Panc1 (cell line): ENCODE data around the gene TRIM62.

Experiments
- CTCF ChIP-seq: fragments of 450-650 bp; IDR thresholded peaks from 2 replicates; pipeline ENCODE4 v1.5.1; 2017; ENCODE audit warnings: mild to moderate bottlenecking
- POLR2AphosphoS5 ChIP-seq: IDR thresholded peaks from 2 replicates; pipeline ENCODE4 v1.6.1; 2012; ENCODE audit warnings: mild to moderate bottlenecking, low read depth, low read length, moderate library complexity
- SIN3A ChIP-seq: IDR thresholded peaks from 2 replicates; pipeline ENCODE4 v1.6.1; 2012; ENCODE audit warnings: low read depth, mild to moderate bottlenecking, low read length, moderate library complexity, borderline replicate concordance; ENCODE audit not compliant: insufficient read depth
- TCF7L2 ChIP-seq: IDR thresholded peaks from 2 replicates; pipeline ENCODE4 v1.6.1; 2011; ENCODE audit warnings: mild to moderate bottlenecking, low read depth, low read length, inconsistent platforms

- TF ChIP-seq CTCF (no peak), TCF7L2 (no peak), POLR2AphosphoS5 (no peak), SIN3A (no peak)
Measured at GRCh38 chr1:33171977-33172813, 9.6 kb downstream of the TRIM62 start.
